DLD1 (cell line): Measurements from ENCODE around the gene LRRC55.

Experiments
- in situ Hi-C: cut with HindIII; loops from 2 replicates; pipeline ENCODE4 v1.10.0; 2017; ENCODE audit warnings: low sequenced_read_pairs

The LRRC55 gene, protein sequence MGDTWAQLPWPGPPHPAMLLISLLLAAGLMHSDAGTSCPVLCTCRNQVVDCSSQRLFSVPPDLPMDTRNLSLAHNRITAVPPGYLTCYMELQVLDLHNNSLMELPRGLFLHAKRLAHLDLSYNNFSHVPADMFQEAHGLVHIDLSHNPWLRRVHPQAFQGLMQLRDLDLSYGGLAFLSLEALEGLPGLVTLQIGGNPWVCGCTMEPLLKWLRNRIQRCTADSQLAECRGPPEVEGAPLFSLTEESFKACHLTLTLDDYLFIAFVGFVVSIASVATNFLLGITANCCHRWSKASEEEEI

DNA sequence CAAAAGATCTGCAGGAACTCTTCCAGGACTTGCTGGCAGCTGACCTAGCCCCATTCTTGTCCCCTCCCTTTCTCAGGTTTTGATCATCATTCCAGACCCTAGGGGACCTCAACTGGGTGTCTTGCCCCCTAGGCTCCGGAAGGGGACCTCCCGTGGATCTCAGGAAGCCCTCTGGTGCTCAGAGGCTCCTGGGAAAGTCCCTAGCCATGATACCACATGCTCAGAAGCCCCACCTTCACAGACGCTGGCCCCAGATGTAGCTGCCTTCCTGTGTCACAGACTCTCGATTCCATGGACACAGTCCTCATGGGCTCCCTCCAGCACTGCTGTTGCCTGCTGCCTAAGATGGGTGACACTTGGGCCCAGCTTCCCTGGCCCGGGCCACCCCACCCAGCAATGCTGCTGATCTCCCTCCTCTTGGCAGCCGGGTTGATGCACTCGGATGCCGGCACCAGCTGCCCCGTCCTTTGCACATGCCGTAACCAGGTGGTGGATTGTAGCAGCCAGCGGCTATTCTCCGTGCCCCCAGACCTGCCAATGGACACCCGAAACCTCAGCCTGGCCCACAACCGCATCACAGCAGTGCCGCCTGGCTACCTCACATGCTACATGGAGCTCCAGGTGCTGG lies at the start of gene LRRC55:
Gene LRRC55, plus strand, starts transcription at position 276 of the 628 bp plus-strand sequence. Its CDS starts 70 bp downstream, at position 346.
- in situ Hi-C loops = no loop called here

- in situ Hi-C loops = no loop called here
Observed at GRCh38 chr11:57133366-57134038, 48.3 kb upstream of the LRRC55 start.

GRCh38 chr11:57134284-57134683 lies 47.5 kb upstream of the LRRC55 start:
- in situ Hi-C loops = no loop called here

DNA sequence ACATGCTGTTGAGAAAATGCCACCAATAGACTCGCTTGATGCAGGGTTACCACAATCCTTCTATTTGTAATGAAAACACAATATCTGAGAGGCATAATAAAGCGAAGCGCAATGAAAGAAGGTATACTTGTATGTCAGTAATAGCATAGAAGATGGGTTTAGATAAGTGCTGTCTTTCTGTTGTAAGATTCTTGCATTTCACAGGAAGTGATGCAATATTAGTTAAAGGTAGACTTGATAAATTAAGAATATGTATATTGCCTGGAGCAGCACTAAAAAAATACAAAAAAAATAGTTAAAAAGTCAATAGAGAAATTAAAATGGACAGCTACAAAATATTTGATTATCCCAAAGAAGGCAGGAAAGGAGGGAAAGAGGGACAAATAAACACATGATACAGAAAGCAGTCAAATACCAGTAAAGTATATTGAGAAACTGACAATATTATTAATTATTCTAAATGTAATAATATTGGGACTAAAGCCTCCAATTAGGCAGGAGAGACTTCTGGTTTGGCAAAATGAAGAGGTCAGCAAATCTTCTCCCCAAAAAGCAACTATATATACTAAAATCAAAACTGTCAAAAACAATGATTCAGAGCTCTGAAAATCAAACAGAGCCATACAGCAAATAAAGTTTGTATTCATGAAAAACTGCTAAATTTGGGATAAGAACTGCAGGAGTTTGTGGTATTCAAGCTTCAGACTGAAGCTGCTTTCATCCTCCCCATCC lies 46.6 kb upstream of the LRRC55 start:
- in situ Hi-C loops = no loop called here

DNA sequence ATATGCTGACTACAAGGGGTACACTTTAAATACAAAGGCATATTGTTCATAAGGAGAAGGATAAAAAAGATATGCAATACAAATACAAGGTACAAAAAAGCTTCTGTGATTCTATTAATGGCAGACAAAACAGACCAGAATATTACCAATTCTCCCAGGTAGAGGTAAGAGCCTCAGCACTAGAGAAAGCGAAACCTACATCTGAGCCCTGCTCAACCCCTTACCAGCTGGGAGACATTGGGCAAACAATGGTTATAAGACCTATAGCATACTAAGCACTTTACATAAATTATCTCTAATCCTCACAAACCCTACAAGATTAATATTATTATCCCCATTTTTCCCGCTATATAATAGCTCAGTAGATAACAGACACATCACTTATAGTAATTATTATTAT lies 41.2 kb upstream of the LRRC55 start:
- in situ Hi-C loops = no loop called here

DNA sequence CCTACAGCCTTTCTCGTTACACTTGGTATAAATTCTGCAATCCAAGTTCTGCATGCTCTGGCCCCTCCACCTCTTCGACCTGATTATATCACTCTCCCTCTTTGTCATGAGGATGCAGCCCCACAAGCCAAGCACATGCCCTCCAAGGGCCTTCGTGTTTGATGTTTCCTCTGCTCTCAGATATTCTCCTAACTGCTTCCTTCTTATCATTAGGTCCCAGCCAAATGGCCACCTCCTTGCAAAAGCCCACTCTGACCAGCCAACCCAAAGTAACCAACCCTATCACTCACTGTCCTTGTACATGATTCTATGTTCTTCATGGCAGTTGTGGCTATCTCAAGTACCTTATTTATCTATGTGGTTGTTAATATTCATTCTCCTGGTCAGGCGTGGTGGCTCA lies 38.3 kb upstream of the LRRC55 start:
- in situ Hi-C loops = no loop called here

DNA sequence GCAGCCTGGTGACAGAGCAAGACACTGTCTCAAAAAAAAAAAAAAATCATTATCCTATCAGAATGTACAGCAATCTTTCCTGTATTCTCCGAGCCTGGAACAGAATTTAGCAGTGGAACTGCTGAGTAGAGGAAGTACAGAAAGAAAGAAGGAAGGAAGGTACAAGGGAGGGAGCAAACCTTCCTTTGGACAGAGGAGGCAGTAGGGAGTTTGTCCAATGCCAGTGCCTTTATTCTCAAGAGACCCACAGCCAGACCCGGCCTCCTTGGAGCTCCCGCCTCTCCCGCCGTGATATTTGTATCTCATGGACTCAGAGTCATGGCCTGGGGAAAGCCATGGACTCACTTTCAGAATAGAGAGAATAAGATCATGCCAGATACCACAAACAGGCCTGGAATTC lies 37.7 kb upstream of the LRRC55 start:
- in situ Hi-C loops = no loop called here

DNA sequence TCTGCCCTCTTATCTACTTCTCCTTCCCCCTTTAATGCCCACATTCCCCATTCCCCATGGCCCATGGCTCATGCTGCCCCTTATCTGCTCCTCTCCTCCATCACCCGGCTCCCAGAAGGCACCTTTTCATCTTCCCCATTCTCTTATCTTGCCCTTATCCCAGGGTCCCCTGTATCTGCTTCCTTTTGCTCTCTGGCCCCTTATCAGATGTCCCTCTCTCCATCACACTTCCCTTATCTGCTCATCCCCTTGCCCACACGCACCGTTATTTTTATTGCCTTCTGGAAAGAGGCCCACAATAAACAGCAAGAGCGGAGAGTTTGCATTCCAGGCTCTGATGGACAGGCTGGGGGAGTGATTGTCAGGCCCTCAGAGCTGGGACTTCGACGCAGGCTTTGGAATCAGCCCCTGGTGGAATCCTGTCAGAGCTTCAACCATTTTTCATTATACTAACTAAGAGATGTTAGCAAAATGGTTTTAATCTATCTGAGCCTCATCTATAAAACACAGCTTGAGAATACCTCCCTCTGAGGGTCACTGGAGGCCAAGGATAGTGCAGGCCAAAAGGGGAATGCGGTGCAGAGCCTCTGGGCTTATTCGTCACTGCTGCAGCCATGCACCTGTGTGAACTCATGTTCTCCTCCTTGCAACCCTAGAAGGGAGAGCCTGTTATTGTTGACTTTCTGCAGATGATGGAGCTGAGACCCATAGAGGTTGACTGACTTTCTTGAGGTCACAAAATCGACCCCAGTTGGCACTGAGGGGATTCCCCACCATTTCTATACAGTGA lies 37.0 kb upstream of the LRRC55 start:
- in situ Hi-C loops = no loop called here

DNA sequence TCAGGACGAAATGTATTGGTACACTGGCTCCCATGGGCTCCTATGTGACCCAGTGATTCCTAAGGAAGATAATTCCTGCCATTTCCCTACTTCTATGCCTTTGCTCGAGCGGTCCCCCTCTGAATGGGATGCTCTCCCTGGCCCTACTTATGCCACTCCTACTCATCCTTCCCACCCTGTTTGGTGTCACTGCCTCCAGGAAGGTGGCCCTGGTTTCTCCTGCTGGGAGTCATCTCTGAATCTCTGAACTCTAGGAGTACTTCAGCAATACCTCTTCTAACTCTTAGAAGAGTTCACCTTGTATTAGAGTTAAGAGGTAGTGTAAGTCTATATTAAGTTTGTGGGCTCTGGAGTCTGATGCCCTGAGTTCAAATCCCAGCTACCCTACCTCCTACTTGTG lies 35.5 kb upstream of the LRRC55 start:
- in situ Hi-C loops = no loop called here

DNA sequence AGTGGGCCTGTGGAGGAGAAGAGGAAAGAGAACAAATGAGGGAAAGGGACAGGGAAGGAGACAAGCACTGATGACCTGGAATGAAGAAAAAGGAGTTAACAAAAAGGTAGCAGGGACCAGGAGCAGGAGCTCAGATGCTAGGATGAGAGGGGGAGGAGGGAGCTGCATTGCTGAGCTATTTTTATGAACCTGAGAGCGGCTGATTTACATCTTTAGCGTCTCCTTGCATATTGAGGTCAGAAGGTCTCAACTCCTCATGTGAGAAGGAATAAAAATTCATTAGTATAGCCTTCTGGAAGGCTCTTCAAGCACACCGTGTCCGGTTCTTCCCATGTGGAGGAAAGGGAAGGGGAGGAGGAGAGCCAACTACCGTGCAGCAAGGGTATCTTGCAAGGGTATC lies 33.1 kb upstream of the LRRC55 start:
- in situ Hi-C loops = no loop called here

DNA sequence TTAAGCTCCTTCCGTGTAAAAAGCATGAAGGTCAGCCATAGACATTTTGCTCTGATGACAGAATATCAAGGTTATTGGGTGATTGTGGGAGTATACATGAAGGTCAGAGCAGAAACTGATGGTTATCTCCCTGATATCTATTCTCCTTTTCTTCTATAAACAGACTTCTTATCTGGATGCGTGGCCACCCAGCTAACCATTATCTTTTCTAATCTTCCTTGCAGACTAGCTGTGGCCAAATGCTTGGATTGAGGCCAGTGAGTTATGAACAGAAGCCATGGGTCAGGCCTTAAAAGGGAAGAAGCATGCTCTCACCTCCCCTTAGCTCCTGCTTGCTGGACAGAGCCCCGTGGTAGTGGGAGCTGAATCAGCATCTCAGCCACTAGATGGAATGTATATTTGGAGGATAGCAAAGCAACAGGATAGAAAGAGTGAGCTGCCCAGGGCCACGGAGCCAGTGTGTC lies 31.3 kb upstream of the LRRC55 start:
- in situ Hi-C loops = no loop called here

- in situ Hi-C loops = no loop called here
Observed at GRCh38 chr11:57152134-57152533, 29.6 kb upstream of the LRRC55 start.

DNA sequence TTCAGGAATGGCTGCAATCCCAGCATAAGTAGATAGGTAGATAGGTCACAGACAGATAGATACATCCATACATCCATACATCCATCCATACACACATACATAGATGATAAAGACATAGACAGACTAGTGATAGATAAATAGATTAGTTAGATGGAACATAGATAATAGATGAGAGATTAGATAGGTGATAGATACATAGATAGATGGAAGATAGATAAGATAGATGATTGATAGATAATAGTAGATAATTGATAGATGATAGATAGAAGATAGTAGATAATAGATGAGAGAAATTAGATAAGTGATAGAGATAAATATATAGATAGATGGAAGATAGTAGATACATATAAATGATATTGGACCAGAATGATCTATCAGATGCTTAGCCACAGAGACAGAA lies 28.3 kb upstream of the LRRC55 start:
- in situ Hi-C loops = no loop called here

- in situ Hi-C loops = no loop called here
Observed at GRCh38 chr11:57154739-57155138, 27.0 kb upstream of the LRRC55 start.

GRCh38 chr11:57155400-57155799 lies 26.4 kb upstream of the LRRC55 start:
- in situ Hi-C loops = no loop called here

DNA sequence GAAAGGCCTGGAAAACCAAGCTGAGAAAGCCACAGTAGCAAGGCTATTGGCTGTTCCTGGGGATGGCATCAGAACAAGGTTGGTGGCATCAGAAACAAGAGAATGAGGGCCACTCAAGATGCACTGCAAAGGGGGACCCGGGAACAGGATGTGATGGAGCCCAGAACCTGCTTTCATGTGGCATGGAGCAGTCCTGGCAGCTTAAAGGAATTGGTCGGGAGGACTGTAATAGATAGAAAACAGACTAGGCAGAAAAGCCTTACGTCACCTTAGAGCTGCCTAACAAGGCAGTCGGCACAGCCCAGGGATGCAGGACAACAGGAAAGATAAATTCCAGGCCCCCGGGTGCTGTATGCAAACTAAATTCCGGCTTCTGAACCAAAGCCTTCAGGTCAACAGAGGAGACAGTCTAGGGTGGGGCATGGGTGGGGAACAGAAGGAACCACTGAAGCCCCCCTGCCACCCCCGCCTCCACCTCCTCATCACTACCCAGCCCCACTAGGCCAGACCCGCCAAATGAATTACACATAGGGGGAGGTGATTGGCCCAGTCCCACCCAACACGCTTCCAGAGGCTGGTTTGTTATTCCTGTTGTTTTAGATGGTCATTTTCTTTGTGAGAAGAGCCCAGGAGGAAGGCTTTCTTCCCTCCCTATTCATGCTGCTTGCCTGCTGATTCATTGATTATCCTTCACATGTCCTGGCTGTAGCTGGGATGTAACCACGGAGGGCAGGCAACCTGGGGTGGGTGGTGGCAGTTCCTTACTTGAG lies 25.7 kb upstream of the LRRC55 start:
- in situ Hi-C loops = no loop called here

DNA sequence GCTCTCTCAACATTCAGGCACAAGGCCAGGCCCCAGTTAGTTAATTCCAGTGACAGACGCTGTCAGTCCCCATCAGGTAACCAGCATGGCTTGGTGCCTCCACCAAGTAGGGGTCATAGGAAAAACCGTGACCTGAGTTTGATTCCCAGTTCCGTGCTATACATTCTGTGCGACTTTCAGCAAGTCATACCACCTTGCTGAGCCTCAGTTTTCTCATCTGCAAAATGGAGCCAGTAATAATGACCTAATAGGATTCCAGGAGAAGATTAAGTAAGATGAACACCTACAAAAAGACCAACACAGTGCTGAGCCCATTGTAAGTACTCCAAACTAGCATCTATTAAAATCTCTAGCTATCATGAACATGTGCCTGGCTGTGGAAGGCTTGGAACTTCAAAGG lies 24.8 kb upstream of the LRRC55 start:
- in situ Hi-C loops = no loop called here

DNA sequence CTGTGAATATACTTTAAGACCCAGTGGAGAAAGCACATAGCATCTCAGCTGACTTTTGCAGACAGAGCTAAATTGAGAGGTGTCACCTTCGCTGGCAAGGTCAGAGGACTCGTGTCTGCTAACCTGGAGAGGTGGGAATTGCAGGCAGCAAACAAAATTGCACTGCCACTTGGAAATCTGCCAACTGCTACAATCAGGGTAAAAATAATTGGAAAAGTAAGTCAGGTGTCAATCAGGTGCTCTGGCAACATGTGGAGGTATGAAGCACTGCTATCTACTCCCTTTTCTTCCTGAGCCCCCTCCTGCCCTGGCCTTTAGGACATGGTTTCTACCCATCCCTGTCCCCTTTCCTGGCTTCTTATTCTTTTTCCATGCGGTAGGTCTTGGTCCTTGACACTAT lies 24.1 kb upstream of the LRRC55 start:
- in situ Hi-C loops = no loop called here

DNA sequence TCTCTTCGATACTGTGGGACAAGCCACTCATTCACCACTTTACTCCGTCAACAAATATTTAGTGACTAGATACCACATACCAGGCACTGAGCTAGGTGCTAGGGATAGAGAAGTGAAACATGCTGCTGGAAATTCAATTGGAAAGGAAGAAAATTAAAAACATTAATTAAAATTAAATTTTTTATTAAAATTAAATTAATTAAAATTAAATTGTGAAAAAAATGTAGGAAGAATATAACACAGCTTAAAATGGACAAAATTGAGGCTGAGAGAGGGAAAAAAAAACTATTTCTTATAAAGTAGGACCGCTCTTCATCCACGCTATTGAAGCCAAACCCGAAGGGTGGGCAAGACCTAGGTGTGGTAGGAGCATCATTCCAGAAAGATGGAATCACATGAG lies 23.6 kb upstream of the LRRC55 start:
- in situ Hi-C loops = no loop called here

- in situ Hi-C loops = no loop called here
Observed at GRCh38 chr11:57158599-57158998, 23.2 kb upstream of the LRRC55 start.
